Ovary (tissue), 1 donor: ENCODE results near the gene PIGN.

Experiments used
- EP300 ChIP-seq: sonication (generic); formaldehyde crosslinking; IDR thresholded peaks from one replicate; pipeline ENCODE4 v1.6.1; 2017; ENCODE audit warnings: antibody characterized with exemption
- POLR2A ChIP-seq: fragments of 450-650 bp; IDR thresholded peaks from one replicate; pipeline ENCODE4 v1.6.1; 2017; ENCODE audit warnings: antibody characterized with exemption, mild to moderate bottlenecking, moderate library complexity

DNA sequence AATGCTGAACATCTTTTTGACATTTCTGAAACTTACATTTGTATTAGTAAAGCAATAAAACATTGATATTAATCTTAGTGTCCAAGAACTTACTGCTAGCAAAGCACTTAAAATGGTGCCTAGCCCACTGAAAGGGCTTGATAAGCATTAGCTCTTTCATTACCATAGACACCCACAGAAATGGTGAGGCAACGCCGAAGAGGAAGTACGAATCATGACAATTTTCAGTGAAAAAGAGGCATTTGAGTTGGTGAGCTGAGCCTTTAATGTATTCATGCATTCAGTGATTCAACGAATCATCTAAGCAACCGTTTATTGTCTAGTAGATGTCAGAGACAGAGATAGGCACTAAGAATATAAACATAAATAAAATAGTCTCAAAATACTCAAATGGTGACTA, 101.1 kb downstream of the PIGN start:
- TF ChIP-seq POLR2A (no peak), EP300 (no peak)
